K562 (cell line): Measurements from ENCODE around the gene MAPK8IP1. TPM values are rescaled to one million over a fixed set of nuclear protein-coding genes. Genes with fewer than 3 reads are reported as not detected.

Experiments used
- ATAC-seq: fragments of 200-7000 bp; cut with Tn5 transposase; 3 replicates; pipeline ENCODE4 v1.9.1; 2020; ENCODE audit warnings: moderate library complexity
- BruUV-seq: library from RNA; stranded (reverse); fragments of 400-500 nt; replicated peaks from 2 replicates; lab custom pipeline; 2021; lab: Mats Ljungman, UMichigan
- CTCF ChIA-PET: fragments of 300-600 bp; formaldehyde crosslinking; extraction: SDS; loops from one replicate; lab custom pipeline; 2021; ENCODE audit warnings: low intra/inter-chr PET ratio; lab: Yijun Ruan, JAX
- POLR2A ChIA-PET: fragments of 300-600, 350-650 bp; sonication (Branson Sonifier 250); formaldehyde crosslinking; extraction: SDS; loops from one replicate; lab custom pipeline; 2021; ENCODE audit warnings: antibody characterized with exemption, inconsistent platforms; lab: Yijun Ruan, JAX
- DNase-seq, 4 experiments: peaks; one replicate each; pipeline versions ENCODE4 v3.0.0 to v3.0.0-alpha.2; 2011 to 2018; ENCODE audit warnings: low spot score in 3 of 4, mixed read lengths in 3 of 4; ENCODE audit errors: extremely low read depth in 1 of 4
- FAIRE-seq: peaks from 2 replicates; lab custom pipeline; 2011; peaks lifted over from hg19 to GRCh38; lab: Jason Lieb, UNC
- H2AFZ ChIP-seq: 2 replicates; pipeline ENCODE4 v1.6.0; 2011; ENCODE audit warnings: low read depth, low read length, control low read depth, inconsistent platforms
- H3K27ac ChIP-seq: fragments of 200-600 bp; 3 replicates; pipeline ENCODE4 v1.8.0; 2011; ENCODE audit warnings: low read depth, mild to moderate bottlenecking, control low read depth, inconsistent platforms, low read length, moderate library complexity, mixed read lengths; ENCODE audit errors: extremely low read depth
- H3K27me3 ChIP-seq, 2 experiments: fragments of 300-600 bp in 1 of 2; 2 replicates in 1 of 2; 3 replicates in 1 of 2; pipeline versions ENCODE4 v1.6.0 to v1.8.0; 2011; ENCODE audit warnings: inconsistent platforms in 2 of 2, low read length in 2 of 2, mild to moderate bottlenecking in 1 of 2, mixed read lengths in 1 of 2, moderate library complexity in 1 of 2; ENCODE audit not compliant: control insufficient read depth in 2 of 2, insufficient read depth in 2 of 2
- H3K36me3 ChIP-seq: fragments of 300-600 bp; 3 replicates; pipeline ENCODE4 v1.8.0; 2011; ENCODE audit warnings: mild to moderate bottlenecking, low read length, inconsistent platforms; ENCODE audit not compliant: control insufficient read depth, insufficient read depth
- H3K4me1 ChIP-seq, 2 experiments: fragments of 200-600 bp in 1 of 2; replicated peaks in 1 of 2; 2 replicates in 1 of 2; 3 replicates in 1 of 2; pipeline versions ENCODE4 v1.5.1 to v1.8.0; 2011; ENCODE audit warnings: inconsistent platforms in 2 of 2, low read length in 2 of 2, mild to moderate bottlenecking in 1 of 2, mixed read lengths in 1 of 2, moderate library complexity in 1 of 2; ENCODE audit not compliant: control insufficient read depth in 2 of 2, insufficient read depth in 2 of 2
- H3K4me2 ChIP-seq: 2 replicates; pipeline ENCODE4 v1.6.1; 2011; ENCODE audit warnings: low read length, control low read depth, inconsistent platforms, mixed read lengths; ENCODE audit not compliant: insufficient read depth
- H3K4me3 ChIP-seq: fragments of 200-600 bp; sonication (generic), shearing (Covaris generic); 2 replicates; pipeline ENCODE4 v1.5.1; 2016; ENCODE audit warnings: control low read depth, inconsistent platforms
- H3K79me2 ChIP-seq: fragments of 200-600 bp; 3 replicates; pipeline ENCODE4 v1.8.0; 2011; ENCODE audit warnings: low read length, inconsistent platforms; ENCODE audit not compliant: control insufficient read depth, insufficient read depth
- H3K9ac ChIP-seq, 2 experiments: 2 replicates each; pipeline versions ENCODE4 v1.6.0 to v1.6.1; 2011; ENCODE audit warnings: low read depth in 2 of 2, low read length in 2 of 2, control low read depth in 1 of 2, inconsistent platforms in 1 of 2, mild to moderate bottlenecking in 1 of 2, mixed read lengths in 1 of 2; ENCODE audit not compliant: insufficient read depth in 1 of 2
- H3K9me1 ChIP-seq: one replicate; pipeline ENCODE4 v1.6.0; 2011; ENCODE audit warnings: inconsistent platforms, mild to moderate bottlenecking, low read length, moderate library complexity; ENCODE audit not compliant: control insufficient read depth, insufficient read depth
- H3K9me3 ChIP-seq: replicated peaks from 2 replicates; pipeline ENCODE4 v1.5.1; 2011; ENCODE audit warnings: low read depth, low read length, inconsistent platforms; ENCODE audit not compliant: control insufficient read depth, insufficient read depth
- H4K20me1 ChIP-seq: replicated peaks from 2 replicates; pipeline ENCODE4 v1.6.1; 2011; ENCODE audit warnings: low read length, inconsistent platforms, mixed read lengths; ENCODE audit not compliant: control insufficient read depth, insufficient read depth
- ARID3B ChIP-seq: fragments of 250-450 bp; sonication (Bioruptor Pico); IDR thresholded peaks from 2 replicates; pipeline ENCODE4 v1.4.0; 2020; ENCODE audit warnings: borderline replicate concordance
- GABPA ChIP-seq: fragments of 200-800 bp; sonication (Bioruptor generic); conservative IDR thresholded peaks from 2 replicates; pipeline ENCODE4 v1.6.1; 2016; ENCODE audit warnings: low read depth, missing genetic modification characterization, missing compliant biosample characterization
- HMGXB4 ChIP-seq: sonication (generic); formaldehyde crosslinking; IDR thresholded peaks from 2 replicates; pipeline ENCODE4 v1.8.1; 2023; ENCODE audit warnings: mild to moderate bottlenecking, missing genetic modification reagents
- LEF1 ChIP-seq: fragments of 450-650 bp; IDR thresholded peaks from 2 replicates; pipeline ENCODE4 v1.6.1; 2016; ENCODE audit warnings: mild to moderate bottlenecking
- RUNX1 ChIP-seq: sonication (generic); IDR thresholded peaks from 2 replicates; pipeline ENCODE4 v1.6.1; 2016; ENCODE audit warnings: antibody characterized with exemption, low read depth
- SREBF2 ChIP-seq: sonication (generic); formaldehyde crosslinking; IDR thresholded peaks from 2 replicates; pipeline ENCODE4 v1.4.0; 2020; ENCODE audit warnings: mild to moderate bottlenecking, missing genetic modification reagents
- SRSF1 ChIP-seq: fragments of 200-400 bp; formaldehyde crosslinking; IDR thresholded peaks from 2 replicates; pipeline ENCODE4 v1.6.1; 2017; ENCODE audit warnings: mild to moderate bottlenecking, low read depth, low read length, moderate library complexity
- TAF1 ChIP-seq: IDR thresholded peaks from 2 replicates; pipeline ENCODE4 v1.6.1; 2011; ENCODE audit warnings: mild to moderate bottlenecking, low read length, moderate library complexity; ENCODE audit not compliant: insufficient read depth, control insufficient read depth, severe bottlenecking; ENCODE audit errors: extremely low read depth
- TAF7 ChIP-seq: fragments of 450-650 bp; IDR thresholded peaks from 2 replicates; pipeline ENCODE4 v1.6.1; 2016; ENCODE audit warnings: missing genetic modification characterization, missing compliant biosample characterization
- YY1 ChIP-seq, 3 experiments: IDR thresholded peaks; 2 replicates each; pipeline ENCODE4 v1.6.1; 2011; ENCODE audit warnings: low read length in 2 of 3, mild to moderate bottlenecking in 2 of 3, moderate library complexity in 2 of 3, borderline replicate concordance in 1 of 3, control low read depth in 1 of 3, low read depth in 1 of 3; ENCODE audit not compliant: insufficient read depth in 3 of 3, insufficient replicate concordance in 2 of 3, control insufficient read depth in 1 of 3, insufficient read length in 1 of 3; ENCODE audit errors: extremely low read depth in 1 of 3
- ZBTB17 ChIP-seq: fragments of 450-650 bp; formaldehyde crosslinking; IDR thresholded peaks from 2 replicates; pipeline ENCODE4 v1.4.0; 2020; ENCODE audit warnings: mild to moderate bottlenecking
- ZNF354B ChIP-seq: fragments of 250-450 bp; sonication (Bioruptor Pico); IDR thresholded peaks from 2 replicates; pipeline ENCODE4 v1.4.0; 2020
- ZNF764 ChIP-seq: fragments of 250-450 bp; sonication (Bioruptor Pico); IDR thresholded peaks from 2 replicates; pipeline ENCODE4 v1.4.0; 2020; ENCODE audit warnings: low read depth, mild to moderate bottlenecking, moderate library complexity
- WGBS: fragments of 100-300 bp; shearing (Covaris generic); methylation state at CpG from one replicate; pipeline ENCODE4 v1.1.6; 2016; ENCODE audit warnings: low coverage, mixed read lengths; ENCODE audit not compliant: insufficient coverage; ENCODE audit errors: missing lambda C conversion rate; 5-methylcytosine and 5-hydroxymethylcytosine counted together
- in situ Hi-C: fragments of 300-500 bp; cut with MboI; formaldehyde crosslinking; loops from 4 replicates; pipeline ENCODE4 v1.15.0; 2018; ENCODE audit warnings: inconsistent platforms, mixed read lengths
- intact Hi-C: fragments of 100-400 bp; cut with micrococcal nuclease; formaldehyde crosslinking; loops from 2 replicates; pipeline ENCODE4 v1.14.2; 2022
- polyA plus RNA-seq, 8 experiments: library from polyadenylated mRNA; depleted of rRNA in 4 of 8; stranded (reverse) in 5 of 8; unstranded in 3 of 8; fragments of >200 nt; fragmentation: Nextera tagmentation in 2 of 8; fragmentation: Illumina TruSeq in 1 of 8; extraction: Ambion mirVana in 2 of 8; extraction: Trizol in 1 of 8; gene quantifications; 2 replicates each; pipeline versions ENCODE4 v1.2.1 to v1.2.3, GENCODE V29; 2011 to 2014; ENCODE audit warnings: inconsistent platforms in 1 of 8, missing spikeins in 1 of 8
- total RNA-seq, 7 experiments: library from RNA; depleted of rRNA in 6 of 7; stranded (reverse); fragments of >200 nt in 6 of 7; fragmentation: Illumina TruSeq in 2 of 7; extraction: Trizol in 2 of 7; gene quantifications; 2 replicates each; pipeline versions ENCODE4 v1.2.1 to v1.2.3, GENCODE V29; 2011 to 2021; ENCODE audit warnings: low replicate concordance in 1 of 7
- TF ChIP-seq, protein P1 (sequence below): fragments of 450-650 bp; IDR thresholded peaks from 2 replicates; pipeline ENCODE4 v1.6.1; 2016; ENCODE audit warnings: mild to moderate bottlenecking

Gene MAPK8IP1
- total and polyA plus RNA-seq, 9 of the 15 experiments (the other 6 are each of a cell fraction or from before 2014, with no cell fraction given), result 0.13 to 6.9 (median 2.5) TPM

GRCh38 chr11:45846974-45847910 is 38.2 kb upstream of the MAPK8IP1 start, which contains the start of gene CRY2:
TSS of gene CRY2 (plus strand) at chr11:45847475. CDS start at chr11:45847491, 16 bp downstream.
- BruUV-seq, result no TSS peak
- intact Hi-C loops, result loop anchor here (5.0 kb wide), 1 partner anchor 40 kb away; the partner anchor contains the start of gene SLC35C1
- TF ChIP-seq TAF7 (peak; percentile 61), ZBTB17 (CRISPR knock-in tag) (no peak; the same call in 1 of the 2 replicates), TAF1 (peak; percentile 95), ZNF354B (no peak), HMGXB4 (CRISPR knock-in tag) (no peak), GABPA (tag) (no peak; the same call in 1 of the 2 replicates), LEF1 (0 out of 2 replicates have a peak, but pooled peaks have one; percentile 52), RUNX1 (no peak), YY1 (IDR thresholded peaks at IDR 0.05; ENCODE audit: borderline replicate concordance in 1 of 3, control insufficient read depth in 1 of 3, extremely low read depth in 1 of 3, insufficient read depth in 3 of 3, insufficient read length in 1 of 3, insufficient replicate concordance in 2 of 3, low read depth in 1 of 3, low read length in 2 of 3) (peak; percentile 86 to 97 (median 94)), ARID3B (CRISPR knock-in tag) (0 out of 2 replicates have a peak, but pooled peaks have one; percentile 53), SRSF1 (no peak), SREBF2 (CRISPR knock-in tag) (no peak), ZNF764 (no peak)
- TF ChIP-seq, protein P1, sequence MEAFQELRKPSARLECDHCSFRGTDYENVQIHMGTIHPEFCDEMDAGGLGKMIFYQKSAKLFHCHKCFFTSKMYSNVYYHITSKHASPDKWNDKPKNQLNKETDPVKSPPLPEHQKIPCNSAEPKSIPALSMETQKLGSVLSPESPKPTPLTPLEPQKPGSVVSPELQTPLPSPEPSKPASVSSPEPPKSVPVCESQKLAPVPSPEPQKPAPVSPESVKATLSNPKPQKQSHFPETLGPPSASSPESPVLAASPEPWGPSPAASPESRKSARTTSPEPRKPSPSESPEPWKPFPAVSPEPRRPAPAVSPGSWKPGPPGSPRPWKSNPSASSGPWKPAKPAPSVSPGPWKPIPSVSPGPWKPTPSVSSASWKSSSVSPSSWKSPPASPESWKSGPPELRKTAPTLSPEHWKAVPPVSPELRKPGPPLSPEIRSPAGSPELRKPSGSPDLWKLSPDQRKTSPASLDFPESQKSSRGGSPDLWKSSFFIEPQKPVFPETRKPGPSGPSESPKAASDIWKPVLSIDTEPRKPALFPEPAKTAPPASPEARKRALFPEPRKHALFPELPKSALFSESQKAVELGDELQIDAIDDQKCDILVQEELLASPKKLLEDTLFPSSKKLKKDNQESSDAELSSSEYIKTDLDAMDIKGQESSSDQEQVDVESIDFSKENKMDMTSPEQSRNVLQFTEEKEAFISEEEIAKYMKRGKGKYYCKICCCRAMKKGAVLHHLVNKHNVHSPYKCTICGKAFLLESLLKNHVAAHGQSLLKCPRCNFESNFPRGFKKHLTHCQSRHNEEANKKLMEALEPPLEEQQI, result no peak

More at GRCh38 chr11:45846974-45847910, 38.2 kb upstream of the MAPK8IP1 start, which contains the start of gene CRY2:
- WGBS, result 1% methylated on average over 53 of the region's 75 CpGs
- Histone ChIP-seq H2AFZ (peak within 1 kb of the TSS; percentile 96), H3K27me3 (no peaks in the 10 kb centered on the region), H3K79me2 (peaks cover 47% of the 10 kb centered on the region), H3K9ac (peak within 1 kb of the TSS; percentile 88 to 99), H3K36me3 (peaks cover 18% of the 10 kb centered on the region; the same call in 2 of the 3 replicates), H4K20me1 (peaks cover 23% of the 10 kb centered on the region), H3K4me1 (peaks cover 14 to 21% of the 10 kb centered on the region in 2 experiments), H3K9me3 (no peaks in the 10 kb centered on the region), H3K4me3 (peak within 1 kb of the TSS; percentile 100), H3K4me2 (peak within 1 kb of the TSS; percentile 99), H3K27ac (peak within 1 kb of the TSS; percentile 88), H3K9me1 (no peaks in the 10 kb centered on the region)
- peak; percentile 80 for FAIRE-seq
- ChIA-PET CTCF (no interaction called here), POLR2A (interaction anchor here (0.5 to 2.1 kb wide), 11 partner anchors 10 to 513 kb away, joined by 3 to 7 read pairs (median 4); no protein-coding TSS in a partner anchor)
- DNase-seq, result peak; percentile 99
- peak; percentile 94 for ATAC-seq
- in situ Hi-C loops, result no loop called here
